KOPT-K1 (cell line): ENCODE measurements around the gene MTMR3.

Source experiments
- H3K27ac ChIP-seq: fragments of 200-600 bp; sonication (generic); 2 replicates; pipeline ENCODE4 v1.5.1; 2016; ENCODE audit warnings: antibody characterized with exemption, mild to moderate bottlenecking, low read depth, low read length; ENCODE audit not compliant: poor library complexity, severe bottlenecking
- H3K36me3 ChIP-seq: fragments of 200-600 bp; sonication (generic); 2 replicates; pipeline ENCODE4 v1.5.1; 2017; ENCODE audit warnings: antibody characterized with exemption, mild to moderate bottlenecking, low read length, moderate library complexity; ENCODE audit not compliant: insufficient read depth
- H3K9me3 ChIP-seq: fragments of 200-600 bp; sonication (generic); 2 replicates; pipeline ENCODE4 v1.5.1; 2017; ENCODE audit warnings: antibody characterized with exemption, low read length, mild to moderate bottlenecking; ENCODE audit not compliant: insufficient read depth, poor library complexity, severe bottlenecking

The MTMR3 gene

DNA sequence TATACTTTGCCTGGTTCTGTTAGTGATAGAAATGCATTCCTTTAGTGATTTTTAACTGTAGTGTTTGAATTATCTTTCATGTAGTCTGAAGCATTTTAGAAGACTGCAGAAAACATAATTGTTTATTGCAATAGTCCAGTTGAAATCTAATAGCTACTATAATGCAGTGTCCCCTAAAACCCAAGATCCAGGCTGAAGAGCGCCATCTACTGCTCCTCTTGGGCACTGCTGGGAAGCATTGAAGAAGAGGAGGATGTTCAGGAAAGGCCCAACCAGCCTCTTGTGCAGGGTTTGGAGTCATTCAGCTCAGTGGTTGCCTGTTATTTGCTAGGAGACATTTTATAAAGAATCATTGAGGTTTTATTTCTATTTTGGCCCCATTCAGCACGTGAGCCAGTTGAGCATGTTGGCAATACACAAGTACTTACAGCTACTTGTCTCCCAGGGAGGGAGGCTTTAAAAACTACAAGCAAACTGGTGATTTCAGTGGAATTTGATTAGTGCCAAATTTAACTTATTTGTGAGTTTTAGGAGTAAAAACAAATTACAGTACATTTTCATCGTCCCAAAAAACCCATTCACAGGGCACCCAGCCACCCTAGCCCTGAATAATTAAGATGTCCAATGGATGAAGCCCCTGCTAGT, 122.4 kb downstream of the MTMR3 start:
- peaks cover 38% of the 10 kb centered on the region for H3K36me3 ChIP-seq
- no peak overlapping the region for H3K27ac ChIP-seq
- no peaks in the 10 kb centered on the region for H3K9me3 ChIP-seq

DNA sequence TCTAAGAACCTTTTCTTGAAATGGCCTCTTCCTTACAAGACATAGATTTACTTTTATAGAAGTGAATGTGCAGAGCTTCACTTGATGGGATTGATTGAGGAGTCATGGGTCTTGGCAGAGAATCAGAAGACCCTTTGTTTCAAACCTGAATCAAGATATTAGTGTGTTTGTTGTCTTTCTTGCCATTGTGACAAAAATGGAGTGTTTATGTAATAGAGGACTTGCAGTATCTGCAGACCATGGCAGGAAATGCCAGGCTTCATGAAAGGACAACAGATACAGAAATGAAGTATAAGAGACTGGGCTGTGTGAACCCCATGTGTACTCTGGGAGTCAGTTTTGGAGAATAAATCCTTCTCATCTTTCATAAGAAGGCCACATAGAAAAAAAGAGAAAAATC, 124.4 kb downstream of the MTMR3 start:
- no peaks in the 10 kb centered on the region for H3K9me3 ChIP-seq
- peaks cover 40% of the 10 kb centered on the region for H3K36me3 ChIP-seq
- H3K27ac ChIP-seq = no peak overlapping the region

DNA sequence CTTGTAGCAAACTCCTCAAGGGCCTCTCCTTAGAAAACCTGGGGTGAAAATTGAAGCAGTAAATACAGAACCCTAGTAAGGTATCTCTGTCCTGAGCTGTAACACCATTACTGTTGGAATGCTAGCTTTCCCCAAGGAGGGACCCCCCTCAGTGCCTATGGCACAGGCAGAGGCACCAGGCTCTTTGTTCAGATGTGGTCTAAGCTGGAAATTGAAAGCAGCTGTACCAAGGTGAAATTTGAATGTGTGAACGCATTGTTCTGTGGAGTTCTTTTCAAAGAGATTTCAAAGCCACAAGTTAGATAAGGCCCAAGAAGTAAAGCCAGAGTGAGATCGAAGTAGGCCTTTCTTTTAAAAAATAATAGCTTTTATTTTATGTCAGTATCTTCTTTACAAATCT, 125.4 kb downstream of the MTMR3 start:
- Histone ChIP-seq H3K36me3 (peaks cover 39% of the 10 kb centered on the region), H3K9me3 (no peaks in the 10 kb centered on the region), H3K27ac (peak overlapping the region; percentile 65)

DNA sequence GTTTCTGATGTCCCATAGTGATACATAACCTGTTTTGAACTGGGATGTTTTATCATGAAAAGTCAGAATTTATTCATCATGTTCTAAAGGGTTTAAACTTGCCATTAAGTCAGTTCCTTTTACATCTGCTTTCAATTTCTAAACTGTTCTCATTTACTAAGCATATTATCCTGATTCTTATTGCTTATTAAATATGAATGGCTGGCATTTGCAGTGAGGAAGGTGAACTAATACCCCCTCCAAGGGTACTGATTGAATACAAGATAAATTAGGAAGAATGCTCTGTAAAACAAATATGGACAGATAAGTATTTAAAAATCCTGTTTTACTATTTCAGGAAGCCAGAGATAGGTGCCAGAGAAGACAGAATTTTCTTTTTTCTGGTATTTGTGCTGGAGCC, 126.5 kb downstream of the MTMR3 start:
- Histone ChIP-seq H3K36me3 (peaks cover 43% of the 10 kb centered on the region), H3K27ac (peak overlapping the region; percentile 65), H3K9me3 (no peaks in the 10 kb centered on the region)

DNA sequence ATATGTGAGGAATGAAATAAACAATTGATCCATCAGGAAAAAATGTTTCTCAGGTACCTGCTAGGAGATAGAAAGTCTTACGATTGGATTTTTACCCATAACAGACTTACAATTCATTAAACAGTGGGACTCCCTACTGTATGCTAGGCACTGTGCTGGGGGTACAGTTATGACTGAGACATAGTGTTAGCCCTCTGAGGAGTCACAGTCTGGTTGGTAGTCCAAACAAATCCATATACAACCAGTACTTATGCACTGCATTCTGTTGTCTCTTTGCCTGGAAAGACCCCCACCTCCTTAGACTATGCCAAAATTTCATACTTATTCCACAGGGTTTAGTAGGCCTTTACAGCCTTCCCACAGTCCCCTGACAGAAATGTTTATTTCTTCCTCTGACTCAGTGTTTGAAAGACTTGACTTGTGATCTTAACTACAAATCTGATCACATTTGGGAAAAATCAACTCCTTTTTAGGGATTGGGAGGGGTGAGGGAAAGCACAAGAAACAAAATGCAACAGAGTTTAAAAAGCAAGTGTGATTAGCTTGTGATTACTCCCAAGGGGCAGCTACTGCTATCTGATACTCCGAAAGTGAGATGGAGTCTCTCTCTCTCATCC, 127.9 kb downstream of the MTMR3 start:
- Histone ChIP-seq H3K9me3 (no peaks in the 10 kb centered on the region), H3K27ac (no peak overlapping the region), H3K36me3 (peaks cover 55% of the 10 kb centered on the region)

DNA sequence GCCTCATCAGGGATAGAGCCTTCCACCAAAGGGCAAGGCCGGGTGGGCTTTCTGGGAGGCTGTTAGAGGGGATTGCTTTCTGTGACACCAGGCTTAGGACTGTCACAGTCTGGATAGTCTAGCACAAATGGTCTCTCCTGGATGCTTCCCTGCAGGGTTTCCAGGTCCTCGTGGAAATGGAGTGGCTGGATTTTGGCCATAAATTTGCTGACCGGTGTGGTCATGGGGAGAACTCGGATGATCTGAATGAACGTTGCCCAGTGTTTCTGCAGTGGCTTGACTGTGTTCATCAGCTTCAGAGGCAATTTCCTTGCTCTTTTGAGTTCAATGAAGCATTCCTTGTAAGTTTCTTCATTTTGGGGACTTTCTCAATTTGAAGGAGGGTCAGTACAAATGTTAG, 130.2 kb downstream of the MTMR3 start:
- Histone ChIP-seq H3K9me3 (no peaks in the 10 kb centered on the region), H3K36me3 (peaks cover 78% of the 10 kb centered on the region), H3K27ac (no peak overlapping the region)

DNA sequence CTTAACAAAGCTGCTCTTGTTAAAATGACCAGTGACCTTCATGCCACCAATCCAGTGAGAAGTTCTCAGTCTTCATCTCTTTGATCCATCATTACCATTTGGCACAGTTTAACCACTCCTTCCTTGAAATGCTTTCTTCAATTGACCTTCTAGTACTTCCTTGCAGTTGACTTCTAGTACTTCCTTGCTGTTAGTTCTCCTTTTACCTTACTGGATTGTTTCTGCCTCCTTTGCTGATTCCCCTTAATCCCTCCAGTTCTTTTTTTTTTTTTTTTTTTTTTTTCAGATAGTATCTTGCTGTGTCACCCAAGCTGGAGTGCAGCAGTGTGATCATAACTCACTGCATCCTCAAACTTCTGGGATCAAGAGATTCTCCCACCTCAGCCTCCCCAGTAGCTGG, 131.3 kb downstream of the MTMR3 start:
- H3K36me3 ChIP-seq = peaks cover 84% of the 10 kb centered on the region
- H3K9me3 ChIP-seq = no peaks in the 10 kb centered on the region
- no peak overlapping the region for H3K27ac ChIP-seq

DNA sequence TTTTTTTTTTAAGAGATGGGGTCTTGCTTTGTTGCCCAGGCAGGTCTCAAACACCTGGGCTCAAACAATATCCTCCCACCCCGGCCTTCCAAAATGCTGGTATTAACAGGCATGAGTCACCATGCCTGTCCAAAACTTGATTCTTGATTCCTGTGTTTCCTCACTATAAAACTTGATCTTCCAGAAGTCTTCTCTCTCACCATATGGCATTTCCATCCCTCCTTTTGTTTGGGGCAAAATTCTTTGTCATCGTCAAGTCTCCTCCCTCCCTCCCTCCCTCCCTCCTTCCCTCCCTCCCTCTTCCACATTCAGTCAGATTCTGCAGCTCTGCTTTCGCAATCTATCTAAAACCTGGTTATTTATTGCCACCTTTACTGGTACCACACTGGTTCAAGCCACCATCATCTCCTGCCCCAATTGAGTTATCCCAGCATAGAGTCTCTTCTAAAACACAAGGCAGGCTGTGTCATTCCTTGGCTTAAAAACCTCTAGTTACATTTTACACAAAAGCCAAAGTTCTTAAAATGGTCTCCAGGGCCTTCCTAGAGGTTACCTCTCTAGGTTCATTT, 132.3 kb downstream of the MTMR3 start:
- Histone ChIP-seq H3K36me3 (peaks cover 84% of the 10 kb centered on the region), H3K27ac (no peak overlapping the region), H3K9me3 (no peaks in the 10 kb centered on the region)

DNA sequence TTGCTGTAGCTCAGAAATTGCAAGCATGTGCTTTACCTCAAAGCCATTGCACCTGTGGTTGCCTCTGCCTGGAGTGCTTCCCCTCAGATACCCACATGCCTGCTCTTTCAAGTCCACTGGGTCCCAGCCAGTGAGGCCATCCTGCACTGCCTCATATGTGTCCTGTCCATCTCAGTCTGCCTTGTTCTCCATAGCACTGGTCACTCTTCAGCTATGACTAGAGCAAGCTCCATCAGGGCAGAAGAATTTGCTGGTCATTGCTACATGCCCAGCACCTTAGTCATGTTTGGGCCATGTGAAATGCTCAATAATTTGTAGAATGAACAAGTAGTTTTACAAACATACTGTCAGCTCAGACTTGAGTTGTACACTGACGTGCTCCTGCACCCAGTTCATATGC, 132.9 kb downstream of the MTMR3 start:
- no peaks in the 10 kb centered on the region for H3K9me3 ChIP-seq
- H3K36me3 ChIP-seq = peaks cover 84% of the 10 kb centered on the region
- H3K27ac ChIP-seq = no peak overlapping the region

DNA sequence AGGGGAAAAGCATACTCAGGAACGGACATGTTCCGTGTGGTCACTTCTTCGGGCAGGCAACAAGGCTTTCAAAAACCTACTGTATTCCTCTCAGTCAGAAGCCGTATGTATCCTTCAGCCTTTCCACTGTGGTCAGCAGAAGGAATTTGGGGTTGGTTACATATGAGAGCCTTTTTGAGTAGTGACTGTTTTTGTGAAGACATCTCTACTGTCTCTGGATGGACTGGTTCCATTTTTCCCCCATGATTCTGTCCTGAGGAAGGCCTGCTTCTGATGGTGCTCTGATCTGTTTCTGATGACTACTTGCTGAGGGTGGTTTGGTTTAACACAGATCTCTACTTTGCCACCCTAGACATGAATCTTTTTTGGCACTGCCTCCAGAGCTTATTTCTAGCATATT, 133.6 kb downstream of the MTMR3 start:
- Histone ChIP-seq H3K36me3 (peaks cover 90% of the 10 kb centered on the region), H3K27ac (no peak overlapping the region), H3K9me3 (no peaks in the 10 kb centered on the region)

DNA sequence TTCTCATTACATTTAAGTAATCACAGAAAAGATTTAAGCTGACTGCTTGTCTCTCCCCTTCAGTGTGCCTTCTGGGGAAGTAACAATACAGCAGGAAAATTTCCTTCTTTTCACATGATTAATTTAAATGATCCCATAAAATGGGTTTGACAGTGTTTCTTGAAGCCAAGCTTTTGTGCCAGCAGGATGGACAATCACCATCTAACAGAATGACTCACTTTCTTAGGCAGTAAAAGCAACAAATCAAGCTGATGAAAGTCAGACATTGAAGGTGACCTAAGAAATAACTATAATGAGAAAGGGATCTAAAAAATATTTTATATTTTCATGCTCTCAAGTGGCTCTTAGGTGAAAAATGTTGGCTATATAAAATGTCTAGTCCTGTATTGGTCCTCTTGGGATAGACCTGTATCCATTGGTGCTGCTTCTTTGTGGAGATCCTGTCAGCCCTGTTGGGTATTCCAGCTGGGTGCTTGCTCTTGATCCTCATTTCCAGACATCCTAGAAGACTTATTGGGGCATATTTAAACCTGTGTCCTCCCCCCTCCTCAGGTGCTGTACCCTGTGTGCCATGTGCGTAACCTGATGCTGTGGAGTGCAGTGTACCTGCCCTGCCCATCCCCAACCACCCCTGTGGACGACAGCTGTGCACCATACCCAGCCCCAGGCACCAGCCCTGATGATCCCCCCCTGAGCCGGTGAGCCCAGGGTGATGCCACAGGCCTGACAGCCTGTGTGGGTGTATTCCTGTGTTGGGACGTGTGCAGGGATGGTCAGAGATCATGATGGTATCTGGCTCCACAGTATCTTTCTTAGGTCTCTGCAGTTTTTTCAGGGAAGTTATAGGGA, 134.6 kb downstream of the MTMR3 start:
- no peak overlapping the region for H3K27ac ChIP-seq
- H3K9me3 ChIP-seq = no peaks in the 10 kb centered on the region
- H3K36me3 ChIP-seq = peaks cover 94% of the 10 kb centered on the region

DNA sequence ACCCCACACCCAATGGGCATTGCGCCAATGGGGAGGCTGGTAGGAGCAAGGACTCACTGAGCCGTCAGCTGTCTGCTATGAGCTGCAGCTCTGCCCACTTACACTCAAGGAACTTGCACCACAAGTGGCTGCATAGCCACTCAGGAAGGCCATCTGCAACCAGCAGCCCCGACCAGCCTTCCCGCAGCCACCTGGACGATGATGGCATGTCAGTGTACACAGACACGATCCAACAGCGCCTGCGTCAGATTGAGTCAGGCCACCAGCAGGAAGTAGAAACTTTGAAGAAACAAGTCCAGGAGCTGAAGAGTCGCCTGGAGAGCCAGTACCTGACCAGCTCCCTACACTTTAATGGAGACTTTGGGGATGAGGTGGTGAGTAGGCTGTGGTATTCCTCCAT, 137.5 kb downstream of the MTMR3 start:
- no peak overlapping the region for H3K27ac ChIP-seq
- no peaks in the 10 kb centered on the region for H3K9me3 ChIP-seq
- H3K36me3 ChIP-seq = peaks cover 97% of the 10 kb centered on the region

DNA sequence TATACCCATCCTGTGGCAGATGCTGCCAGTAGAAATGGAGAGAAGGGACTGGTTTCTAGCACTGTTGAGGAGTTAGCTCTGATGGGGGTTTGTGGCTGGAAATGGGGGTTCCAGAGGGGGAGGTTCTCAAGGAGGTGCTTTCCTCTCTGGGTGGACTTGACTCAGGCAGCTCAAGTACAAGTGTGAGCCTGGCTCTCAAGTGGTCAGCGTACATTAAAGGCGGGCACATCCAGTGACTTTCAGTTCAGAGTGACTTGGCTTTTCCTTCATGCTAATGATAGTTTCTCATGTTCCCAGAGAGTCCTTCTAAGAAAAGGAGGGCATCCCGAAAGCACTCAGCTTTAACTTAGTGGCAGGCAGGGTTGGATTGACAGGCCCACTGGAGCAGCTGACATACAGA, 138.4 kb downstream of the MTMR3 start:
- H3K27ac ChIP-seq = no peak overlapping the region
- no peaks in the 10 kb centered on the region for H3K9me3 ChIP-seq
- H3K36me3 ChIP-seq = peaks cover 97% of the 10 kb centered on the region

DNA sequence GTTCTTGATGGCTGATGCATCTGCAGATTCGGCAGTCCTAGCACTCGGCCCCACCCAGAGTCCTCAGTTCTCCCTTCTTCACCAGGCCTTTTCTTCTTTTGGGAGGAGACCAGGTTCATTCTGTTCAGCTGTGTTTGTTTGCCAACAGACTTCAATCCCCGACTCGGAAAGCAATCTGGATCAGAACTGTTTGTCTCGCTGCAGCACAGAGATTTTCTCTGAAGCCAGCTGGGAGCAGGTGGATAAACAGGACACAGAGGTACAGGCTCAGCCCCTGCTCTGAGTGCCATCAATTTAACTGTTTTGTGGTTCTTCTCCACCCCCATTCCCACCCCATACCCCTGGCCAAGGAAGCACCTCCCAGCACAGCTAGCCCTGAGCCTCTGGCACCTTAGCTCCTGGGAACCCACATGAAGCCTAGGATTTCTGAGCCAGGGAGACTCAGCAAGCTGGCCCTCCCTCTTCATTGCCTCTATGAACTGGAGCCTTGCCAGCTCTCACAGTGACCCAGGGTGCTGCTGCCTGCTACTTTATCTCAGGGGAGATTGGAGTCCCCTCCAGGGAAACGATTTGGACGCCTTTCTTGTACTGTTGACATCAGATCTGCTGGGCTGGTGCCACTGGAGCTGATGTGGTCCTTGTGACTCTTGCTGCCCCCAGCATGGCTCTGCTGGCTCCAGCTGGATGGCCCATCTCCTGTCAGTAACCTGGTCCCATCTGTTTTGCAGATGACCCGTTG, 139.1 kb downstream of the MTMR3 start:
- peaks cover 97% of the 10 kb centered on the region for H3K36me3 ChIP-seq
- H3K27ac ChIP-seq = no peak overlapping the region
- H3K9me3 ChIP-seq = no peaks in the 10 kb centered on the region
